ENCODE measurements around the gene FIGN. TPM values are rescaled to one million over a fixed set of nuclear protein-coding genes. Genes with fewer than 3 reads are reported as not detected.

Gene FIGN
- total and polyA plus RNA-seq, 2 donors (not counting 1 experiment from before 2014, with no cell fraction given), result not detected

GRCh38 chr2:163595028-163595427 lies 140.8 kb downstream of the FIGN start:
- Histone ChIP-seq H3K27me3 (replicated peaks in 1 of 4; ENCODE audit: control extremely low read depth in 1 of 4, control insufficient read depth in 3 of 4, insufficient read depth in 4 of 4, low read length in 3 of 4) (no peaks in the 10 kb centered on the region), H2AFZ (ENCODE audit: insufficient read depth, low read depth, low read length, poor library complexity, severe bottlenecking) (no peak overlapping the region), H3K79me2 (ENCODE audit: control insufficient read depth, insufficient read depth, low read length) (no peaks in the 10 kb centered on the region), H3K9ac (ENCODE audit: low read length) (no peak overlapping the region), H3K36me3 (replicated peaks in 1 of 2; ENCODE audit: control extremely low read depth in 1 of 2, control insufficient read depth in 1 of 2, extremely low read depth in 1 of 2, insufficient read depth in 2 of 2, low read length in 1 of 2) (no peaks in the 10 kb centered on the region), H3K4me1 (ENCODE audit: control insufficient read depth in 2 of 2, insufficient read depth in 2 of 2, low read length in 2 of 2) (no peaks in the 10 kb centered on the region), H3K27ac (ENCODE audit: low read length in 2 of 2) (no peak overlapping the region), H3K9me3 (ENCODE audit: control extremely low read depth in 1 of 3, control insufficient read depth in 2 of 3, insufficient read depth in 1 of 3, low read length in 2 of 3) (no peaks in the 10 kb centered on the region), H3K4me2 (replicated peaks; ENCODE audit: low read depth, low read length, poor library complexity, severe bottlenecking) (no peak overlapping the region), H3K4me3 (ENCODE audit: control extremely low read depth in 1 of 5, extremely low read depth in 1 of 5, insufficient read depth in 1 of 5, low read depth in 2 of 5, low read length in 4 of 5) (no peak overlapping the region), H4K20me1 (ENCODE audit: control insufficient read depth, insufficient read depth, low read length, poor library complexity, severe bottlenecking) (no peaks in the 10 kb centered on the region)
- intact Hi-C loops (cut with micrococcal nuclease), result no loop called here
- H3K4me3 Mint-ChIP-seq, result no peak overlapping the region
- no peaks in the 10 kb centered on the region for H3K27me3 Mint-ChIP-seq
- CTCF ChIA-PET, result no interaction called here
- 75% methylated on average over 2 of the region's 2 CpGs for WGBS (ENCODE audit: insufficient coverage)
- TF ChIP-seq EZH2 (IDR thresholded peaks at IDR 0.05; ENCODE audit: borderline replicate concordance, insufficient read depth, low read depth, low read length, poor library complexity, severe bottlenecking), result no peak
- TF ChIP-seq CTCF (IDR thresholded peaks at IDR 0.05), result no peak
- ATAC-seq (ENCODE audit: low read depth) (no peak), DNase-seq (no peak)
- no peaks in the 10 kb centered on the region for H3K4me1 Mint-ChIP-seq
- no peaks in the 10 kb centered on the region for H3K9me3 Mint-ChIP-seq (ENCODE audit: insufficient read depth)
- H3K27ac Mint-ChIP-seq, result no peak overlapping the region
- POLR2A ChIA-PET, result no interaction called here

GRCh38 chr2:163594497-163594896 lies 141.3 kb downstream of the FIGN start:
- CTCF ChIA-PET, result no interaction called here
- 100% methylated on average over 1 of the region's 3 CpGs for WGBS (ENCODE audit: insufficient coverage)

More at GRCh38 chr2:163594497-163594896, 141.3 kb downstream of the FIGN start:
- H3K79me2 ChIP-seq (ENCODE audit: control insufficient read depth, insufficient read depth, low read length), result no peaks in the 10 kb centered on the region
- POLR2A ChIA-PET, result no interaction called here
- no peak overlapping the region for H3K9ac ChIP-seq (ENCODE audit: low read length)
- H3K36me3 ChIP-seq (replicated peaks in 1 of 2; ENCODE audit: control extremely low read depth in 1 of 2, control insufficient read depth in 1 of 2, extremely low read depth in 1 of 2, insufficient read depth in 2 of 2, low read length in 1 of 2), result no peaks in the 10 kb centered on the region
- TF ChIP-seq EZH2 (IDR thresholded peaks at IDR 0.05; ENCODE audit: borderline replicate concordance, insufficient read depth, low read depth, low read length, poor library complexity, severe bottlenecking), result no peak
- no peak for TF ChIP-seq CTCF (IDR thresholded peaks at IDR 0.05)
- Mint-ChIP-seq H3K27ac (no peak overlapping the region), H3K9me3 (ENCODE audit: insufficient read depth) (no peaks in the 10 kb centered on the region), H3K4me3 (no peak overlapping the region), H3K27me3 (no peaks in the 10 kb centered on the region), H3K4me1 (no peaks in the 10 kb centered on the region)
- no peaks in the 10 kb centered on the region for H3K9me3 ChIP-seq (ENCODE audit: control extremely low read depth in 1 of 3, control insufficient read depth in 2 of 3, insufficient read depth in 1 of 3, low read length in 2 of 3)
- no peak overlapping the region for H3K4me2 ChIP-seq (replicated peaks; ENCODE audit: low read depth, low read length, poor library complexity, severe bottlenecking)
- H3K27me3 ChIP-seq (replicated peaks in 1 of 4; ENCODE audit: control extremely low read depth in 1 of 4, control insufficient read depth in 3 of 4, insufficient read depth in 4 of 4, low read length in 3 of 4), result no peaks in the 10 kb centered on the region
- no peak overlapping the region for H2AFZ ChIP-seq (ENCODE audit: insufficient read depth, low read depth, low read length, poor library complexity, severe bottlenecking)
- no peak overlapping the region for H3K27ac ChIP-seq (ENCODE audit: low read length in 2 of 2)
- no peaks in the 10 kb centered on the region for H4K20me1 ChIP-seq (ENCODE audit: control insufficient read depth, insufficient read depth, low read length, poor library complexity, severe bottlenecking)
- no peak for DNase-seq
- H3K4me3 ChIP-seq (ENCODE audit: control extremely low read depth in 1 of 5, extremely low read depth in 1 of 5, insufficient read depth in 1 of 5, low read depth in 2 of 5, low read length in 4 of 5), result no peak overlapping the region
- ATAC-seq (ENCODE audit: low read depth), result no peak
- no peaks in the 10 kb centered on the region for H3K4me1 ChIP-seq (ENCODE audit: control insufficient read depth in 2 of 2, insufficient read depth in 2 of 2, low read length in 2 of 2)
- intact Hi-C loops (cut with micrococcal nuclease), result no loop called here
